Measurements from ENCODE around the gene PFN3.

The PFN3 gene

GRCh38 chr5:177399997-177400868 lies at the start of gene PFN3:
TSS of gene PFN3 (minus strand) at chr5:177400661. CDS start at chr5:177400576, 85 bp downstream.
- DNase-seq (ENCODE audit: low read depth) = no peak

- no peak for DNase-seq (ENCODE audit: low read depth)
Observed at GRCh38 chr5:177449140-177450061, 48.9 kb upstream of the PFN3 start.

- DNase-seq (ENCODE audit: low read depth) = no peak
Observed at GRCh38 chr5:177448244-177448950, 47.9 kb upstream of the PFN3 start.

- DNase-seq (ENCODE audit: low read depth) = no peak
Observed at GRCh38 chr5:177447611-177448243, 47.3 kb upstream of the PFN3 start.

GRCh38 chr5:177447066-177447610 lies 46.7 kb upstream of the PFN3 start:
- no peak for DNase-seq (ENCODE audit: low read depth)

GRCh38 chr5:177446200-177447065 lies 46.0 kb upstream of the PFN3 start, which contains the start of gene PRR7:
TSS of gene PRR7 (plus strand) at chr5:177446814. CDS start at chr5:177455068, 8,254 bp downstream.
- peak; percentile 45 for DNase-seq (ENCODE audit: low read depth)

- DNase-seq (ENCODE audit: low read depth) = no peak
Observed at GRCh38 chr5:177445917-177446199, 45.4 kb upstream of the PFN3 start.

GRCh38 chr5:177445052-177445916 lies 44.8 kb upstream of the PFN3 start:
- DNase-seq (ENCODE audit: low read depth) = no peak

GRCh38 chr5:177444106-177445051 lies 43.9 kb upstream of the PFN3 start:
- no peak for DNase-seq (ENCODE audit: low read depth)

- no peak for DNase-seq (ENCODE audit: low read depth)
Observed at GRCh38 chr5:177443144-177443983, 42.9 kb upstream of the PFN3 start.

- no peak for DNase-seq (ENCODE audit: low read depth)
Observed at GRCh38 chr5:177442066-177442826, 41.8 kb upstream of the PFN3 start.

- DNase-seq (ENCODE audit: low read depth) = no peak
Observed at GRCh38 chr5:177440990-177441780, 40.7 kb upstream of the PFN3 start.

GRCh38 chr5:177440211-177440989 lies 39.9 kb upstream of the PFN3 start:
- no peak for DNase-seq (ENCODE audit: low read depth)

GRCh38 chr5:177439518-177440053 lies 39.1 kb upstream of the PFN3 start:
- no peak for DNase-seq (ENCODE audit: low read depth)

- DNase-seq (ENCODE audit: low read depth) = no peak
Observed at GRCh38 chr5:177438468-177438867, 38.0 kb upstream of the PFN3 start.
